GM15510 (cell line): ENCODE data around the gene TLE1.

ENCODE experiments used
- POLR2A ChIP-seq: IDR thresholded peaks from 3 replicates; pipeline ENCODE4 v1.6.1; 2011; ENCODE audit warnings: borderline replicate concordance; ENCODE audit not compliant: insufficient read length; ENCODE audit errors: extremely low read depth

TLE1 gene

GRCh38 chr9:81669041-81669651, 20.2 kb downstream of the TLE1 start:
- no peak for TF ChIP-seq POLR2A

DNA sequence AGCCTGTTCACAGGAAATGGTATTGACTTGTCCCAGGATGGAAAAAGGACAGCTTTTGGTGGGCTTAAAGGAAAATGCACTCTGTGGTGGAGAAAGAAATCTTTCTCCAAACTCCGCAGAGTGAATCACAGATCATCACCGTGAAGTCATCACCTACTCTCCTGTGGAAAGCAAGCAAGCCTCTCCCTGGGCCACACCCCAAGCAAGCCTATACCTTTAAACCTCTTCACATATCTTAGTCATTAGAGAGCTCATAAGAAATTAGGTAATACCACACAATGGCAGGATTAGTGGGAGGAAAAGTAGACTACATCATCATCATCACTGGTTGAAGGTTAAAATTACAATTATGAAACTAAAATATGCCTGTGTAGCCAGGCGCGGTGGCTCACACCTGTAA, 23.2 kb downstream of the TLE1 start:
- TF ChIP-seq POLR2A = no peak

DNA sequence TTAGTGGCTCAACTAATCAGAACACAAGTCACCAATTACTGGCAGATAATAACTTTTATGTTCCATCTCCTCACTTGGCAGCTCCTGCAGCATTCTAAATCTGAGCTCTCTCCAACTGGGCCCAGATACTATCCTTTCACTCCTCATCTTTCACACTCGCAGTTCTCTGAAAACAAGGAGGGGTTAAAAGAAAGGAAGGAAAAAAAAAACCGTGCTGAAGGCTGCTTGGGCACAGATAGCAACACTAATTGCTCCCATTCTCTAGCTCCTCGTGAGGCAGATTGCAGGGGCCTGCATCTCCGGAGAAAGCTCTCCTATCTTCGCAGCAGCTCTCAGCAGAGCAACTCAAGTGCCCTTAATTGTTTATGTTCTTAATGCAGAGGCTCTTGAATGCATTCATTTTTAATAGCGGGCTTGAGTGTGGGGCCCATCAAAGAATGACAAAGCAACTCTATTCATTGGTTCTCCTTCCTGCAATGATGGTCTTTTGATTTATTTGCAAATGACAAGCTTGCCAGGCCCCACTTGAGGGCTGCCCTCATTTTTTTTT, 23.9 kb downstream of the TLE1 start:
- no peak for TF ChIP-seq POLR2A

DNA sequence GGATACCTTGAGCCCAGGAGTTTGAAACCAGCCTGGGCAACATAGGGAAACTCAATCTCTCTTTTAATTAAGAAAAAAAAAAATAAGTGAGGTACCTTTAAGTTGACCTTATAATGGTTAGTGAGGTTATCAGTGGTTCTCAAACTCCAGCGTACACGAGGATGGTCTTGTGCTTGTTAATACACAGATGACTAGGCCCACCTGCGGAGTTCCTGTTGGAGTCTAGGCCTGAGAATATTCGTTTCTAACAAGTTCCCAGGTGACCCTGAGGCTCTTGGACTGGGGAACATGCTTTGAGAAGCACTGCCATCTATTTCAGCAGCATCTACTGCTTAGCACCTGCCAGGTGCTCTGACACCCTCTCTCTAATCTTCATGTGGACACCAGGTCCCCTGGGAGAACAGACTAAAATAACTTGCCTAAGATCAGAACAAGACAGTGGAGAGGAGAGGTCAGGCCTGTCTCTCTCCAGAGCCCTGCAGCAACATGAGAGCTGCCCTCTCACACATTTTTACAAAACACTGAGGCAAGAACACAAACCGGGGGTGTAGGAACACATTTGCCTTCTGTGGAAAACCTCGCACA, 24.6 kb downstream of the TLE1 start:
- TF ChIP-seq POLR2A = no peak

GRCh38 chr9:81661339-81661738, 28.0 kb downstream of the TLE1 start:
- TF ChIP-seq POLR2A = no peak

DNA sequence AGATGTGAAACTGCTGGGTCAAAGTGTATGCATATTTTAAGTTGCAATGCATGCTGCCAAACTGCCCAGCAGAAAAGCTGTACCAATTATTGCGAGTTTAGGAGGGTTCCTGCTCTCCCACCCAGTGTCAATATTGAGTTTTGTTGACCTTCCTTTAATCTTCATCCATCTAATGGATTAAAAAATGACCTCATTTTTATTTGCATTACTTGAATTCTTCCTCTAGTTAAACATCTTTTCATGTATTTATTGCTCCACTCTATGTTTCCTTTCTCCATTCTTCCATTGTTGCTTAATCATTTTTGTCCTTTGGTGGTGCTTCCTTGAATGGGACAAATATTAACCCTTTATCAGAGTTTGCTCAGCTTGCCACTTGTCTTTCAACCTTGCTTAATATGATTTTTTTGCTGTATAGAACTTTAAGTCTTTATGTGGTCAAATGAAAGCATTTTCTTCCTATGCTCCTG, 32.4 kb downstream of the TLE1 start:
- TF ChIP-seq POLR2A = no peak

- TF ChIP-seq POLR2A = no peak
Measured at GRCh38 chr9:81656004-81656403, 33.3 kb downstream of the TLE1 start.

- TF ChIP-seq POLR2A = no peak
Measured at GRCh38 chr9:81653240-81653639, 36.1 kb downstream of the TLE1 start.

- TF ChIP-seq POLR2A = no peak
Measured at GRCh38 chr9:81652058-81652687, 37.2 kb downstream of the TLE1 start.

DNA sequence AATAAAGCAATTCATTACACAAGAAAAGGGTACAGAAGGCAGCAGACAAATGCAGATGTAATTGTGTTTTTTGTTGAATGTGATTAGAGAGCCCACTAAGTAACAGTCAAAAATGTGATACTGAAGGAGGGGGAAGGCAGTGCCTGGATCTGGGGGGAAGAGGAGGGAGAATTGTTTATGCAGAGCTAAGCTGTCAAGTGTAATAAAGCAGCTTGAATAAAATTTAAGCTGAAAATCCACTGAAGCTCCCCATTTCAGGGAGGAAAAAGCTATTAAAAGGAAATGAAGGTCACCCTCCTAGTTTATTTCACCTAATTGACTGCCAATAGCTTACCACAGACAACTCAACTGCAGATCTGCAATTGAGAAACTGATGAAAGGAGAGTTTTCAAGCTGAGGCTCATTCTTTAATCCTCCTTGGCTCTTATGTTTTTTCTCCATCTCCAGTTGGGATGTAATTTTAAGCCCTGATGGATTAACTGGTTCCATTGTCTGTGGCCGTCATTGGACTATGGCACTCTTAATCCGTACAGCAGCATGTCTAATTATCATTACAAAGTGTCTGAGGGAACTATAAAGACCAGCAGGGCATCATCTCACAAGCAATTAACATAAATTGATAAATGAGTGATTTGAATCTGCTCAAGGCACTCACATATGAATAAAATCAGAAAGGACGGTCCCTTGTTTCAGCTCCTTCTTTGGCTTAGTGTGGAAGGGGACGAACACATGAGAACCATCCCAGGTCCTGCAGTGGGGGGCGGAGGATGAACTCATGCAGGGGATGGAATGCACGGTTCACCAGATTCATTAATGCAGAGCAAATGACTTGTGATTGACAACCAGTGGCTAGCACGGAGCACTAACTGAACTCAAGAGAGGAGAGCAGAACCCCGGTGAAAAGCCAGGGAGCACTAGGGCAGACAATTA, 38.5 kb downstream of the TLE1 start:
- TF ChIP-seq POLR2A = no peak

DNA sequence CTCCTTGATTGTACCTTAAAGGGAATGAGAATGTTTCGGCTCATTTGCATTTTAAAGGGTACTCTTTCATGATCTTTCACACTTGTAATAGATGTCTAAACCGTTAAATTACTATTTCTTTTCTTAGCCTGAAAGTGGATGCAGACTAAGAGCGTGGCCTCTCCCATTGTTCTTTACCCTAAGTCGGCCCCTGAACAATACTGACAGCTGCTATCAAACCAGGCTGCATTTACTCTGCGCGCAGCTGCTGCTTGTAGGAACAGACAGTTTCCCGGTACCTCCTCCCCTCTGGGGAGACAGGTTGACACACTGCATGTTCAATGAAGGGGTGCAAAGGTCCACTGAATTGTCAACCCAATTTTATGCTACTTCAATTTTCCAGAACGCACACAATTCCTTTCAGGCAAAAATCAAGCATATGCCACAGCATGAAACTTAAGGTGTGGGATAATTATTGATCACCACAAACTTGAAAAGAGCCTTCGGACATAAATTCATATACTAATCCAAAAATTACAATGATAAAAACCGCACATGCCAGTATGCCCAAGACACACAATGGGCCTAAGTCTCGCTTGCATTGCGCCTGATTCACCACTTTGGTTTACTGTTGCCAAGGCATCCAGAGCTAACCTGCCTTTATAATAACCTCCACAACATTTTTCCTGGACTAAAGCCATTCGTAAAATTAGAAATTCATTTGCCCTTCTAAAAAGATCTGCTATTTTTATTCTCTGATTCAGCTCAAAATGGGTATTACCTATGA, 39.7 kb downstream of the TLE1 start:
- TF ChIP-seq POLR2A = no peak

GRCh38 chr9:81648891-81649290, 40.5 kb downstream of the TLE1 start:
- TF ChIP-seq POLR2A = no peak

- no peak for TF ChIP-seq POLR2A
Measured at GRCh38 chr9:81646337-81646736, 43.0 kb downstream of the TLE1 start.

DNA sequence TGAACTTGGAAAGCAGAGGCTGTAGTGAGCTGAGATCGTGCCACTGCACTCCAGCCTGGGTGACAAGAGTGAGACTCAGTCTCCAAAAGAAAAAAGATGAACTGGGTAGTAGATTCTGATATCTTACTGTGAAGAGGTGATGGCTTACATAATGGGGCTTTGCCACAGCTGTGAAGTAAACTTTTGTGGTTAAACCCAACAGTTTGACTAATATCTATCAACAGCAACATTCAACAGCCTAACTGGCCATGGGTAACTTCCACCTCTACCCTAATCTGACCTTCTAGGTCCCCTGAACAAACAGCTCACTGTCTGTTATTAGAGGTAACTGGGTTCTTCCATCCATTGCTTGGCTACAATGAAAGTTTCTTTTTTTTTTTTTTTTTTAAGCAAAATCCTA, 52.1 kb downstream of the TLE1 start:
- TF ChIP-seq POLR2A = no peak
